ENCODE measurements around the gene C11orf97.

DNA sequence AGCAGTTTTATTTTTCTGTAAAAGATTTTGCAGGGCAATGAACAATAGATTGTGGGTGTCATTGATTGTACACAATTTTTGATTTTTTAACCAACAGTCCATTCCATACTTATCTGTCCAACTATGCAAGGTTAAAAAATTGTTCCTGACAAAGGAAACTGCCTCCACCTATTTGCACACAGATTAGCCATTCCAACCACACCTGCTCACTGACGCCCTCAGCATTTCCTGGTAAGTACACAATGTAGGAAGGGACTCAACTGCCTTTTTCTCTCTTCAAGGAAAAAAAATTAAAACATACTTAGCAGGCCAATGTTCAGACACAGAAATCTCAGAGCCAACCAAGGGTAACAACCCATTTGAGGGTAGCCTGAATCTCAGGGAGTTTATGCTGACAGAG lies 27.2 kb downstream of the C11orf97 start:
- TF ChIP-seq, protein P1, sequence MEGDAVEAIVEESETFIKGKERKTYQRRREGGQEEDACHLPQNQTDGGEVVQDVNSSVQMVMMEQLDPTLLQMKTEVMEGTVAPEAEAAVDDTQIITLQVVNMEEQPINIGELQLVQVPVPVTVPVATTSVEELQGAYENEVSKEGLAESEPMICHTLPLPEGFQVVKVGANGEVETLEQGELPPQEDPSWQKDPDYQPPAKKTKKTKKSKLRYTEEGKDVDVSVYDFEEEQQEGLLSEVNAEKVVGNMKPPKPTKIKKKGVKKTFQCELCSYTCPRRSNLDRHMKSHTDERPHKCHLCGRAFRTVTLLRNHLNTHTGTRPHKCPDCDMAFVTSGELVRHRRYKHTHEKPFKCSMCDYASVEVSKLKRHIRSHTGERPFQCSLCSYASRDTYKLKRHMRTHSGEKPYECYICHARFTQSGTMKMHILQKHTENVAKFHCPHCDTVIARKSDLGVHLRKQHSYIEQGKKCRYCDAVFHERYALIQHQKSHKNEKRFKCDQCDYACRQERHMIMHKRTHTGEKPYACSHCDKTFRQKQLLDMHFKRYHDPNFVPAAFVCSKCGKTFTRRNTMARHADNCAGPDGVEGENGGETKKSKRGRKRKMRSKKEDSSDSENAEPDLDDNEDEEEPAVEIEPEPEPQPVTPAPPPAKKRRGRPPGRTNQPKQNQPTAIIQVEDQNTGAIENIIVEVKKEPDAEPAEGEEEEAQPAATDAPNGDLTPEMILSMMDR (IDR thresholded peaks at IDR 0.05), result no peak
- TF ChIP-seq EZH2 (IDR thresholded peaks at IDR 0.05), result no peak
- TF ChIP-seq EZH2phosphoT487 (IDR thresholded peaks at IDR 0.05), result no peak

Data from neural progenitor cell (in vitro differentiated cells).